ENCODE measurements around the gene TARDBP.

TARDBP gene

DNA sequence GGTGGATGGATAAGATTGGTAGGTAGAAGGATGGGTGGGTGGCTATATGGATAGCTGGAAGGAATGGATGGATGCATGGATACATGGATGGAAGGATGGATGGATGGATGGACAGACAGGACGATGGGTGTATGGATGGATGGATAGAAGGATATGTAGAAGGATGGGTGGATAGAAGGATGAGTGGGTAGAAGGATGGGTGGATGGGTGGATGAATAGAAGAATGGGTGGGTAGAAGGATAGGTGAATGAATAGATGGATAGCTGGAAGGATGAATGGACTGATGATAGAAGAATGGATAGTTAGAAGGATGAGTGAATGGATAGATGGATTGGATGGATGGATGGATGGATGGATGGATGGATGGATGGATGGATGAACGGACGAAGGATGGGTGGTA lies 29.6 kb downstream of the TARDBP start:
- Histone ChIP-seq H3K4ac (ENCODE audit: low read depth in 1 of 2, low read length in 2 of 2) (no peak overlapping the region), H2BK15ac (ENCODE audit: low read depth, poor library complexity, severe bottlenecking) (no peak overlapping the region), H2AK5ac (ENCODE audit: low read length, severe bottlenecking) (no peak overlapping the region), H3K4me2 (ENCODE audit: low read length, poor library complexity, severe bottlenecking) (no peak overlapping the region), H3K14ac (ENCODE audit: low read length in 2 of 2) (no peak overlapping the region), H3K27me3 (ENCODE audit: control insufficient read depth in 1 of 2, insufficient read depth in 1 of 2, low read length in 2 of 2) (peaks cover 12 to 40% of the 10 kb centered on the region in 2 experiments), H3K9ac (ENCODE audit: low read length) (no peak overlapping the region), H4K91ac (ENCODE audit: low read length) (no peak overlapping the region), H2BK12ac (ENCODE audit: low read length in 2 of 2) (no peak overlapping the region), H3K79me1 (replicated peaks; ENCODE audit: low read length, poor library complexity, severe bottlenecking) (no peaks in the 10 kb centered on the region), H2BK120ac (ENCODE audit: low read depth, low read length) (no peak overlapping the region), H3K27ac (ENCODE audit: low read length, poor library complexity, severe bottlenecking) (no peak overlapping the region), H3K36me3 (ENCODE audit: control insufficient read depth in 1 of 2, insufficient read depth in 2 of 2, low read depth in 1 of 2, low read length in 2 of 2) (no peaks in the 10 kb centered on the region), H3K23ac (ENCODE audit: low read length in 2 of 2) (no peak overlapping the region), H3K9me3 (ENCODE audit: control insufficient read depth, low read length) (peaks cover 7% of the 10 kb centered on the region), H3K18ac (ENCODE audit: low read depth in 1 of 2, low read length in 2 of 2) (no peak overlapping the region), H2AFZ (ENCODE audit: low read depth, low read length) (no peak overlapping the region), H3K4me3 (ENCODE audit: insufficient read depth in 1 of 2, low read depth in 1 of 2, low read length in 2 of 2) (no peak overlapping the region), H2BK5ac (ENCODE audit: low read depth, low read length, poor library complexity, severe bottlenecking) (no peak overlapping the region), H4K8ac (ENCODE audit: low read length) (no peak overlapping the region), H3K4me1 (ENCODE audit: control insufficient read depth, insufficient read depth, low read depth, low read length) (no peaks in the 10 kb centered on the region)
- 84% methylated on average over 3 of the region's 3 CpGs for WGBS
- DNase-seq, result no peak

DNA sequence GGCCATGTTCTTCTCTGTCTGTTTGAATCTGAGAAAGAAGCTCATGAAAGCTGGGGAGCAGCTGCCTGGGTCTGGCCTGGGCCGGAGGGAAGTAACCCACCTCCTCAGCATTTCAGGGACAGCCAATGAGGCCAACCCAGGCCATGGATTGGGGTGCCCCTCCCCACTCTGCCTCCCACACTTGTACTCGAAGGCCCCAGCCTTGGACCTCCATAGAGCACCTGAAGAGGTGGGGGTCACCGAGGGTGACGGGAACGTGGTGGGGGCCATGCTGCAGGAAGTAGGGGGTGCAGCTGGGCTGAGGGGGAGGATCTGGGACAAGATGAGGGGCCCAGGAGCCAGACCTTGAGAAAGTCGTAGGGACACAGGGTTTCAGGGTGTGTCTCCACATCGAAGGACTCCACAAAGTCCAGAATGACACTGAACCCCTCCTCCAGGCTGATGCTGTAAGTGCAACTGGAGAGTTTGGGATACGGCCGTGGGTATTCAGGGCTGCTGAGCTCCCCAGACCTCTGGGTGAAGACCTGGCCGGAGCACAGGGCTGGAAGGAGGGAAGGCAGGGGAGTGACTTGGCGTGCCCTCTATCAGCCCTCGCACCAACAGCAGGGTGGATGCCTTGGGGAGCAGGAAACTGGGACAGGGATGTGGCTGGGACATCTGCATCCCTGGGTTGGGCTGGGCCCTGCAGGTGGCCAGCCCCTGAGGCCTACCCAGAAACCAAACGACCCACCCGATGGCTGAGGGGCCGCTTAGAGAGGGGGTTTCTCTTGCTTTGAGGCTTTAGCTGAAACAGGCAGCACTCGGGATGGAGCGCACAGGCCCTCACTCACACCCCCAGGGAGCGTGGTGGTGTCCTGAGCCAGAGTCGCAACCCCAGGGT lies 30.8 kb downstream of the TARDBP start:
- no peak overlapping the region for H3K18ac ChIP-seq (ENCODE audit: low read depth in 1 of 2, low read length in 2 of 2)
- no peak overlapping the region for H2BK12ac ChIP-seq (ENCODE audit: low read length in 2 of 2)
- no peaks in the 10 kb centered on the region for H3K36me3 ChIP-seq (ENCODE audit: control insufficient read depth in 1 of 2, insufficient read depth in 2 of 2, low read depth in 1 of 2, low read length in 2 of 2)
- no peaks in the 10 kb centered on the region for H3K4me1 ChIP-seq (ENCODE audit: control insufficient read depth, insufficient read depth, low read depth, low read length)
- no peak overlapping the region for H2BK15ac ChIP-seq (ENCODE audit: low read depth, poor library complexity, severe bottlenecking)
- H3K23ac ChIP-seq (ENCODE audit: low read length in 2 of 2), result no peak overlapping the region
- H3K9ac ChIP-seq (ENCODE audit: low read length), result no peak overlapping the region
- H2BK5ac ChIP-seq (ENCODE audit: low read depth, low read length, poor library complexity, severe bottlenecking), result no peak overlapping the region
- H3K9me3 ChIP-seq (ENCODE audit: control insufficient read depth, low read length), result peaks cover 7% of the 10 kb centered on the region
- no peak overlapping the region for H3K27ac ChIP-seq (ENCODE audit: low read length, poor library complexity, severe bottlenecking)
- WGBS, result 79% methylated on average over 18 of the region's 19 CpGs
- no peak overlapping the region for H3K4ac ChIP-seq (ENCODE audit: low read depth in 1 of 2, low read length in 2 of 2)
- no peak overlapping the region for H4K8ac ChIP-seq (ENCODE audit: low read length)
- no peak overlapping the region for H4K91ac ChIP-seq (ENCODE audit: low read length)
- no peak overlapping the region for H3K4me2 ChIP-seq (ENCODE audit: low read length, poor library complexity, severe bottlenecking)
- H2BK120ac ChIP-seq (ENCODE audit: low read depth, low read length), result no peak overlapping the region
- no peaks in the 10 kb centered on the region for H3K79me1 ChIP-seq (replicated peaks; ENCODE audit: low read length, poor library complexity, severe bottlenecking)
- no peak overlapping the region for H2AFZ ChIP-seq (ENCODE audit: low read depth, low read length)
- no peak overlapping the region for H2AK5ac ChIP-seq (ENCODE audit: low read length, severe bottlenecking)
- no peak overlapping the region for H3K14ac ChIP-seq (ENCODE audit: low read length in 2 of 2)
- H3K27me3 ChIP-seq (ENCODE audit: control insufficient read depth in 1 of 2, insufficient read depth in 1 of 2, low read length in 2 of 2), result peaks cover 10 to 38% of the 10 kb centered on the region in 2 experiments
- no peak overlapping the region for H3K4me3 ChIP-seq (ENCODE audit: insufficient read depth in 1 of 2, low read depth in 1 of 2, low read length in 2 of 2)
- no peak for DNase-seq

DNA sequence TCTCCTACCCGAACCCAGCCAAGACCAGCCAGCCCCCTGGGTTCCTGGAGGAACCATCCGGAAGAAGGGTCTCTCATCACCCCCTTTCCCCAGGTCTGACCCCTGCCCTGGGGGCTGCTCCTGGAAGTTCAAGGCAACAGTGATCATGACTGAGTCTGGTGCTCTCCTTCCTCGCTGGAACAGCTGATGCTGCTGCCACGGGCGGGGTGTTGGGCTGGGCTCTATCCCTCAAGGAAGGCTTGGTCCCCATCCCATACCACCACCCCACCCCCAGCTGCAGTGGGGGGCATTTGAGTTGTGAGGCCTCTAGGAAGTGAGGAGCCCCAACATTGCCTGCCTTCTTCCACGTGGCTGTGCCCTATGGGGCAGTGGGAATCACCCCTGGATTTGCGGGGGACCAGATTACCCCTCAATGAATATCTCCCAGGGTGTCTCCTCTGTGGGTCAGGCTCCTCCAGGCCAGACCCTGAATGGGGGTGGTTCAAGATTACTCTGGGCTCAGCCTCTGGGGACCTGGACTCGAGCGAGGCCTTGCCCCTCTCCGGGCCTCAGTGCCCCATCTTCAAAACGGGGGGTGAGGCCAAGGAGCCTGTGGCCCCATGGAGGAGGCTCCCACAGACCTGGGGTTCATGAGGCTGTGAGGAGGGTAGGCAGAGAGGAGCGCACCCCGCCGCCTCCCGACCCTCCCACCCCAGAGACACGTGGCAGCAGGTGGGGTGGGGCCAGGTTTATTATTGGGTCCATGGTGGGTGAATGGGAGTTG lies 31.8 kb downstream of the TARDBP start:
- Histone ChIP-seq H2BK15ac (ENCODE audit: low read depth, poor library complexity, severe bottlenecking) (no peak overlapping the region), H2BK120ac (ENCODE audit: low read depth, low read length) (no peak overlapping the region), H3K23ac (ENCODE audit: low read length in 2 of 2) (no peak overlapping the region), H3K36me3 (ENCODE audit: control insufficient read depth in 1 of 2, insufficient read depth in 2 of 2, low read depth in 1 of 2, low read length in 2 of 2) (no peaks in the 10 kb centered on the region), H4K91ac (ENCODE audit: low read length) (no peak overlapping the region), H3K27ac (ENCODE audit: low read length, poor library complexity, severe bottlenecking) (no peak overlapping the region), H2AFZ (ENCODE audit: low read depth, low read length) (no peak overlapping the region), H2BK5ac (ENCODE audit: low read depth, low read length, poor library complexity, severe bottlenecking) (no peak overlapping the region), H3K27me3 (ENCODE audit: control insufficient read depth in 1 of 2, insufficient read depth in 1 of 2, low read length in 2 of 2) (peaks cover 0 to 28% of the 10 kb centered on the region in 2 experiments), H3K9ac (ENCODE audit: low read length) (no peak overlapping the region), H3K4ac (ENCODE audit: low read depth in 1 of 2, low read length in 2 of 2) (no peak overlapping the region), H3K14ac (ENCODE audit: low read length in 2 of 2) (no peak overlapping the region), H3K18ac (ENCODE audit: low read depth in 1 of 2, low read length in 2 of 2) (no peak overlapping the region), H4K8ac (ENCODE audit: low read length) (no peak overlapping the region), H2BK12ac (ENCODE audit: low read length in 2 of 2) (no peak overlapping the region), H3K4me1 (ENCODE audit: control insufficient read depth, insufficient read depth, low read depth, low read length) (no peaks in the 10 kb centered on the region), H3K79me1 (replicated peaks; ENCODE audit: low read length, poor library complexity, severe bottlenecking) (no peaks in the 10 kb centered on the region), H2AK5ac (ENCODE audit: low read length, severe bottlenecking) (no peak overlapping the region), H3K4me3 (ENCODE audit: insufficient read depth in 1 of 2, low read depth in 1 of 2, low read length in 2 of 2) (no peak overlapping the region), H3K9me3 (ENCODE audit: control insufficient read depth, low read length) (peaks cover 7% of the 10 kb centered on the region), H3K4me2 (ENCODE audit: low read length, poor library complexity, severe bottlenecking) (no peak overlapping the region)
- 77% methylated on average over 13 of the region's 16 CpGs for WGBS
- DNase-seq, result no peak

DNA sequence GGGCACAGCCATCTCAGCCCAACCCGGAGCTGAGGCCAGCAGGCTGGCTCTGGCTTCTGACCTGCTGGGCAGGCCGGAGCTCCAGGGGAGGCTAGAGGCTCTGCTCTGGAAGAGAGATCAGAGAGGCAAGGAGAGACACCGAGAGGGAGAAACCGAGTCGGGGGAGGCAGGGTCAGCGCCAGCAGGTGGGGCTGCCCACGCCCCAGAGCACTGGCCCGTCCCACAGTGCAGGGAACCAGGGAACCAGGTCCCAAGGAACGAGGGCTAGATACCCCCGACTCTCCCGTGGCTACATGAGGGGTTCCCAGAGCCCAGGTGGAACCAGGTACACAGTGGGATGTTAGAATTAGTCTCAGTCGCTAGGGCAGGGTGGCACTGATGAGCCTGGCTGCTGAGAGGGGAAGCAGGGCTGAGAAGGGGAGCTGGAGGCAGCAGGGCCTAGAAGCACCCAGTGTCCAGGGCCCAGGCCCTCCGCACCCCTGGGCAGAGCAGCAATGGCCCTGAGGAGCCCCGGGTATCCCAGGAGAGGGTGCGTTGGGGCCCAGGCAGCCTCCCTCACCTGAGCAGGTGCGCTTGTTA lies 32.5 kb downstream of the TARDBP start:
- DNase-seq, result no peak
- H2BK5ac ChIP-seq (ENCODE audit: low read depth, low read length, poor library complexity, severe bottlenecking), result no peak overlapping the region
- H3K4me3 ChIP-seq (ENCODE audit: insufficient read depth in 1 of 2, low read depth in 1 of 2, low read length in 2 of 2), result no peak overlapping the region
- peaks cover 7% of the 10 kb centered on the region for H3K9me3 ChIP-seq (ENCODE audit: control insufficient read depth, low read length)
- 81% methylated on average over 16 of the region's 16 CpGs for WGBS
- no peak overlapping the region for H3K4me2 ChIP-seq (ENCODE audit: low read length, poor library complexity, severe bottlenecking)
- H3K9ac ChIP-seq (ENCODE audit: low read length), result no peak overlapping the region
- H3K18ac ChIP-seq (ENCODE audit: low read depth in 1 of 2, low read length in 2 of 2), result no peak overlapping the region
- no peak overlapping the region for H2BK12ac ChIP-seq (ENCODE audit: low read length in 2 of 2)
- no peaks in the 10 kb centered on the region for H3K4me1 ChIP-seq (ENCODE audit: control insufficient read depth, insufficient read depth, low read depth, low read length)
- H3K4ac ChIP-seq (ENCODE audit: low read depth in 1 of 2, low read length in 2 of 2), result no peak overlapping the region
- no peak overlapping the region for H3K23ac ChIP-seq (ENCODE audit: low read length in 2 of 2)
- peaks cover 0 to 21% of the 10 kb centered on the region in 2 experiments for H3K27me3 ChIP-seq (ENCODE audit: control insufficient read depth in 1 of 2, insufficient read depth in 1 of 2, low read length in 2 of 2)
- H4K91ac ChIP-seq (ENCODE audit: low read length), result no peak overlapping the region
- H3K14ac ChIP-seq (ENCODE audit: low read length in 2 of 2), result no peak overlapping the region
- H4K8ac ChIP-seq (ENCODE audit: low read length), result no peak overlapping the region
- H3K27ac ChIP-seq (ENCODE audit: low read length, poor library complexity, severe bottlenecking), result no peak overlapping the region
- no peak overlapping the region for H2BK120ac ChIP-seq (ENCODE audit: low read depth, low read length)
- H2AK5ac ChIP-seq (ENCODE audit: low read length, severe bottlenecking), result no peak overlapping the region
- no peaks in the 10 kb centered on the region for H3K79me1 ChIP-seq (replicated peaks; ENCODE audit: low read length, poor library complexity, severe bottlenecking)
- no peak overlapping the region for H2AFZ ChIP-seq (ENCODE audit: low read depth, low read length)
- no peaks in the 10 kb centered on the region for H3K36me3 ChIP-seq (ENCODE audit: control insufficient read depth in 1 of 2, insufficient read depth in 2 of 2, low read depth in 1 of 2, low read length in 2 of 2)
- H2BK15ac ChIP-seq (ENCODE audit: low read depth, poor library complexity, severe bottlenecking), result no peak overlapping the region
